MG63 (cell line): ENCODE data around the gene LMBRD2. TPM values are rescaled to one million over a fixed set of nuclear protein-coding genes. Genes with fewer than 3 reads are reported as not detected.
"Not testable (repeated sequence)": the region's sequence is repeated elsewhere in the genome, so short reads cannot be mapped to it uniquely, and the experiment has no call there.

Experiments used
- DNase-seq: peaks from one replicate; pipeline ENCODE4 v3.0.0-alpha.2; 2020
- H3K27me3 ChIP-seq: fragments of 250-450 bp; sonication (Bioruptor Pico); 2 replicates; pipeline ENCODE4 v1.5.1; 2020; ENCODE audit warnings: mild to moderate bottlenecking, moderate library complexity
- H3K36me3 ChIP-seq: fragments of 250-450 bp; sonication (Bioruptor Pico); 2 replicates; pipeline ENCODE4 v1.5.1; 2020; ENCODE audit warnings: mild to moderate bottlenecking, moderate library complexity
- H3K4me3 ChIP-seq: fragments of 250-450 bp; sonication (Bioruptor Pico); 2 replicates; pipeline ENCODE4 v1.5.1; 2020; ENCODE audit warnings: mild to moderate bottlenecking, moderate library complexity
- H3K9me3 ChIP-seq: fragments of 250-450 bp; sonication (Bioruptor Pico); 2 replicates; pipeline ENCODE4 v1.5.1; 2020; ENCODE audit warnings: mild to moderate bottlenecking, moderate library complexity
- total RNA-seq: library from RNA; depleted of rRNA; stranded (reverse); fragments of >200 nt; shearing (Covaris generic); gene quantifications from 2 replicates; pipeline ENCODE4 v1.2.3, GENCODE V29; 2014; ENCODE audit warnings: low replicate concordance

The LMBRD2 gene
- total RNA-seq, 1 experiment from 2014 or later = 6.4 TPM

GRCh38 chr5:36145311-36145710 is 6.4 kb downstream of the LMBRD2 start:
- H3K4me3 ChIP-seq = no peak overlapping the region
- H3K9me3 ChIP-seq = no peaks in the 10 kb centered on the region
- H3K27me3 ChIP-seq = no peaks in the 10 kb centered on the region
- DNase-seq = no peak
- H3K36me3 ChIP-seq = peaks cover 19% of the 10 kb centered on the region

- no peaks in the 10 kb centered on the region for H3K27me3 ChIP-seq
- no peak for DNase-seq
- H3K4me3 ChIP-seq = no peak overlapping the region
- peaks cover 22% of the 10 kb centered on the region for H3K36me3 ChIP-seq
- H3K9me3 ChIP-seq = no peaks in the 10 kb centered on the region
Observed at GRCh38 chr5:36138900-36139683, 12.6 kb downstream of the LMBRD2 start.

GRCh38 chr5:36136581-36136980 is 15.1 kb downstream of the LMBRD2 start:
- Histone ChIP-seq H3K36me3 (peaks cover 12% of the 10 kb centered on the region; the same call in 1 of the 2 replicates), H3K9me3 (no peaks in the 10 kb centered on the region), H3K27me3 (no peaks in the 10 kb centered on the region; the same call in 1 of the 2 replicates), H3K4me3 (no peak overlapping the region)
- no peak for DNase-seq

- Histone ChIP-seq H3K4me3 (no peak overlapping the region), H3K27me3 (no peaks in the 10 kb centered on the region; the same call in 1 of the 2 replicates), H3K36me3 (peaks cover 8% of the 10 kb centered on the region; the same call in 1 of the 2 replicates), H3K9me3 (no peaks in the 10 kb centered on the region)
- no peak for DNase-seq
Observed at GRCh38 chr5:36135988-36136387, 15.7 kb downstream of the LMBRD2 start.

- H3K27me3 ChIP-seq, DNase-seq, H3K4me3 ChIP-seq: not testable (repeated sequence)
- H3K36me3 ChIP-seq = peaks cover 16% of the 10 kb centered on the region
- H3K9me3 ChIP-seq = peaks cover 14% of the 10 kb centered on the region
Observed at GRCh38 chr5:36133009-36133408, 18.7 kb downstream of the LMBRD2 start.

- H3K27me3 ChIP-seq, H3K4me3 ChIP-seq, DNase-seq: not testable (repeated sequence)
- Histone ChIP-seq H3K9me3 (peaks cover 14% of the 10 kb centered on the region), H3K36me3 (peaks cover 12% of the 10 kb centered on the region)
Observed at GRCh38 chr5:36129666-36130065, 22.0 kb downstream of the LMBRD2 start.

- Histone ChIP-seq H3K27me3 (no peaks in the 10 kb centered on the region; the same call in 1 of the 2 replicates), H3K4me3 (no peak overlapping the region), H3K9me3 (peaks cover 14% of the 10 kb centered on the region), H3K36me3 (peaks cover 12% of the 10 kb centered on the region)
- no peak for DNase-seq
Observed at GRCh38 chr5:36128795-36129194, 22.9 kb downstream of the LMBRD2 start.

- Histone ChIP-seq H3K27me3 (no peaks in the 10 kb centered on the region), H3K9me3 (peaks cover 14% of the 10 kb centered on the region), H3K36me3 (peaks cover 21% of the 10 kb centered on the region), H3K4me3 (no peak overlapping the region)
- no peak for DNase-seq
Observed at GRCh38 chr5:36125868-36126267, 25.8 kb downstream of the LMBRD2 start.

- Histone ChIP-seq H3K36me3 (peaks cover 3% of the 10 kb centered on the region), H3K9me3 (no peaks in the 10 kb centered on the region), H3K4me3 (no peak overlapping the region), H3K27me3 (no peaks in the 10 kb centered on the region)
- no peak for DNase-seq
Observed at GRCh38 chr5:36111238-36111637, 40.4 kb downstream of the LMBRD2 start.

GRCh38 chr5:36108758-36109460 is 42.8 kb downstream of the LMBRD2 start:
- Histone ChIP-seq H3K9me3 (no peaks in the 10 kb centered on the region), H3K36me3 (peaks cover 3% of the 10 kb centered on the region), H3K4me3 (no peak overlapping the region), H3K27me3 (no peaks in the 10 kb centered on the region)
- no peak for DNase-seq

GRCh38 chr5:36105819-36106218 is 45.9 kb downstream of the LMBRD2 start:
- DNase-seq = no peak
- Histone ChIP-seq H3K27me3 (no peaks in the 10 kb centered on the region), H3K4me3 (no peak overlapping the region), H3K36me3 (peaks cover 3% of the 10 kb centered on the region), H3K9me3 (no peaks in the 10 kb centered on the region)

- H3K9me3 ChIP-seq = no peaks in the 10 kb centered on the region
Observed at GRCh38 chr5:36099748-36100147, 51.9 kb downstream of the LMBRD2 start.

GRCh38 chr5:36096486-36096885 is 55.2 kb downstream of the LMBRD2 start:
- DNase-seq = no peak
- H3K4me3 ChIP-seq = no peak overlapping the region
- no peaks in the 10 kb centered on the region for H3K27me3 ChIP-seq
- H3K36me3 ChIP-seq = no peaks in the 10 kb centered on the region
- no peaks in the 10 kb centered on the region; the same call in none of the 2 replicates for H3K9me3 ChIP-seq

More at GRCh38 chr5:36099748-36100147, 51.9 kb downstream of the LMBRD2 start:
- no peak for DNase-seq
- Histone ChIP-seq H3K4me3 (no peak overlapping the region), H3K27me3 (no peaks in the 10 kb centered on the region), H3K36me3 (no peaks in the 10 kb centered on the region)

GRCh38 chr5:36089989-36090388 is 61.7 kb downstream of the LMBRD2 start:
- no peaks in the 10 kb centered on the region; the same call in 1 of the 2 replicates for H3K27me3 ChIP-seq
- no peak overlapping the region for H3K4me3 ChIP-seq
- H3K9me3 ChIP-seq = peaks cover 8% of the 10 kb centered on the region
- peak; percentile 13 for DNase-seq
- H3K36me3 ChIP-seq = no peaks in the 10 kb centered on the region

- Histone ChIP-seq H3K27me3 (peaks cover 8% of the 10 kb centered on the region), H3K9me3 (no peaks in the 10 kb centered on the region; the same call in 1 of the 2 replicates), H3K4me3 (no peak overlapping the region), H3K36me3 (no peaks in the 10 kb centered on the region)
- peak; percentile 25 for DNase-seq
Observed at GRCh38 chr5:36079200-36079781, 72.4 kb downstream of the LMBRD2 start.

- Histone ChIP-seq H3K9me3 (no peaks in the 10 kb centered on the region), H3K36me3 (no peaks in the 10 kb centered on the region), H3K4me3 (no peak overlapping the region), H3K27me3 (peaks cover 8% of the 10 kb centered on the region)
- no peak for DNase-seq
Observed at GRCh38 chr5:36078430-36078829, 73.3 kb downstream of the LMBRD2 start.

GRCh38 chr5:36073595-36074216 is 78.0 kb downstream of the LMBRD2 start:
- Histone ChIP-seq H3K9me3 (no peaks in the 10 kb centered on the region), H3K36me3 (no peaks in the 10 kb centered on the region), H3K27me3 (peaks cover 8% of the 10 kb centered on the region), H3K4me3 (no peak overlapping the region)
- DNase-seq = no peak
